ENCODE results near the gene ZNF827. TPM values are rescaled to one million over a fixed set of nuclear protein-coding genes. Genes with fewer than 3 reads are reported as not detected.

The ZNF827 gene
- total RNA-seq, 1 experiment from 2014 or later, result 29.4 TPM

DNA sequence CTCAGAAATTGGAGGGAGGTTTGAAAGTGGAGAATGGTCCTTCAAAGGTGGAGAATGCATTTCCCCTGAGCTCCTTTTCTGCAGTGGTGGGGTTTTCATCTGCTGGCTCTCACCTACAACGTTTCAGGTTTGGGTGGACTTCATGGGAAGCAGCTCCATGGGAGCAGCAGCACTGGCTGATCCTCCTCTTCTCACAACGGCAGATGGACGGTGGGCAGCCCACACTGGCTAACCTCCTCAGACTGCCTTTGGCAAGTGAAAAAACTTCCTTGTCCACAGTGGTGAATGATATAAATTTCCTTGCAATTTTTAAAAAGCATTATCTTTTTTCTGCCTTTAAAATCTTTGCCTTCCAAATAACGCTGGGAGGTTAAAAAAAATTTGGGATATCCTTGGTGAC is 93.5 kb downstream of the ZNF827 start:
- Histone ChIP-seq H3K9ac (ENCODE audit: extremely low read depth, insufficient read length, low read length) (no peak overlapping the region), H2BK120ac (ENCODE audit: low read depth, low read length, poor library complexity, severe bottlenecking) (no peak overlapping the region), H3K27ac (ENCODE audit: insufficient read length, low read depth, low read length) (no peak overlapping the region), H2AFZ (ENCODE audit: low read length) (no peak overlapping the region), H2BK5ac (ENCODE audit: insufficient read length, low read length) (no peak overlapping the region), H3K27me3 (ENCODE audit: insufficient read depth, low read length) (no peaks in the 10 kb centered on the region), H3T11ph (ENCODE audit: low read length) (no peak overlapping the region), H4K20me1 (ENCODE audit: control insufficient read depth, insufficient read depth, insufficient read length) (no peaks in the 10 kb centered on the region), H2BK12ac (ENCODE audit: insufficient read length, low read depth, low read length) (no peak overlapping the region), H3K79me2 (ENCODE audit: insufficient read depth, low read length) (no peaks in the 10 kb centered on the region), H3K14ac (ENCODE audit: insufficient read depth, low read length) (no peak overlapping the region), H4K8ac (replicated peaks; ENCODE audit: insufficient read length, low read depth, low read length) (no peak overlapping the region), H3K18ac (ENCODE audit: insufficient read length, low read depth, low read length) (no peak overlapping the region), H3K23ac (ENCODE audit: insufficient read length, low read depth, low read length) (no peak overlapping the region), H4K5ac (ENCODE audit: insufficient read length, low read depth, low read length) (no peak overlapping the region), H2BK20ac (ENCODE audit: low read depth, low read length, poor library complexity, severe bottlenecking) (no peak overlapping the region), H3K56ac (ENCODE audit: insufficient read length, low read depth, low read length) (no peak overlapping the region), H3K23me2 (ENCODE audit: insufficient read length, low read depth, low read length, poor library complexity, severe bottlenecking) (no peaks in the 10 kb centered on the region), H2BK15ac (ENCODE audit: low read depth, low read length) (no peak overlapping the region), H3K4me2 (ENCODE audit: insufficient read depth, insufficient read length, low read length) (no peak overlapping the region), H4K91ac (ENCODE audit: insufficient read length, low read depth, low read length) (no peak overlapping the region), H3K9me3 (ENCODE audit: control insufficient read depth, low read depth, low read length) (no peaks in the 10 kb centered on the region), H3K4me1 (ENCODE audit: insufficient read depth, low read length) (no peaks in the 10 kb centered on the region; the same call in 1 of the 2 replicates), H3K4ac (ENCODE audit: low read depth, low read length) (no peak overlapping the region), H2AK5ac (ENCODE audit: insufficient read length, low read length) (no peak overlapping the region), H3K79me1 (ENCODE audit: insufficient read depth, low read depth, low read length, poor library complexity, severe bottlenecking) (no peaks in the 10 kb centered on the region)
- TF ChIP-seq, protein P1, sequence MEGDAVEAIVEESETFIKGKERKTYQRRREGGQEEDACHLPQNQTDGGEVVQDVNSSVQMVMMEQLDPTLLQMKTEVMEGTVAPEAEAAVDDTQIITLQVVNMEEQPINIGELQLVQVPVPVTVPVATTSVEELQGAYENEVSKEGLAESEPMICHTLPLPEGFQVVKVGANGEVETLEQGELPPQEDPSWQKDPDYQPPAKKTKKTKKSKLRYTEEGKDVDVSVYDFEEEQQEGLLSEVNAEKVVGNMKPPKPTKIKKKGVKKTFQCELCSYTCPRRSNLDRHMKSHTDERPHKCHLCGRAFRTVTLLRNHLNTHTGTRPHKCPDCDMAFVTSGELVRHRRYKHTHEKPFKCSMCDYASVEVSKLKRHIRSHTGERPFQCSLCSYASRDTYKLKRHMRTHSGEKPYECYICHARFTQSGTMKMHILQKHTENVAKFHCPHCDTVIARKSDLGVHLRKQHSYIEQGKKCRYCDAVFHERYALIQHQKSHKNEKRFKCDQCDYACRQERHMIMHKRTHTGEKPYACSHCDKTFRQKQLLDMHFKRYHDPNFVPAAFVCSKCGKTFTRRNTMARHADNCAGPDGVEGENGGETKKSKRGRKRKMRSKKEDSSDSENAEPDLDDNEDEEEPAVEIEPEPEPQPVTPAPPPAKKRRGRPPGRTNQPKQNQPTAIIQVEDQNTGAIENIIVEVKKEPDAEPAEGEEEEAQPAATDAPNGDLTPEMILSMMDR (conservative IDR thresholded peaks at IDR 0.05), result no peak
- Mint-ChIP-seq H3K27me3 (ENCODE audit: low read depth) (no peaks in the 10 kb centered on the region), H3K27ac (peak overlapping the region in 2 of 3 experiments; percentile 6 to 56; a peak in 5 of 7 replicates), H3K4me1 (peaks cover 23 to 34% of the 10 kb centered on the region in 2 experiments), H3K9me3 (no peaks in the 10 kb centered on the region), H3K4me3 (no peak overlapping the region), H3K36me3 (ENCODE audit: insufficient read depth in 1 of 3, low read depth in 3 of 3) (peaks cover 41 to 75% (median 50%) of the 10 kb centered on the region in 3 experiments)
- peak; percentile 3 for DNase-seq
- no CpG with 5 or more reads among the region's 4 CpGs for WGBS (ENCODE audit: extremely low coverage, insufficient read length, low lambda C conversion rate)

All from H9 (cell line).